ENCODE results near the gene STOML3.

DNA sequence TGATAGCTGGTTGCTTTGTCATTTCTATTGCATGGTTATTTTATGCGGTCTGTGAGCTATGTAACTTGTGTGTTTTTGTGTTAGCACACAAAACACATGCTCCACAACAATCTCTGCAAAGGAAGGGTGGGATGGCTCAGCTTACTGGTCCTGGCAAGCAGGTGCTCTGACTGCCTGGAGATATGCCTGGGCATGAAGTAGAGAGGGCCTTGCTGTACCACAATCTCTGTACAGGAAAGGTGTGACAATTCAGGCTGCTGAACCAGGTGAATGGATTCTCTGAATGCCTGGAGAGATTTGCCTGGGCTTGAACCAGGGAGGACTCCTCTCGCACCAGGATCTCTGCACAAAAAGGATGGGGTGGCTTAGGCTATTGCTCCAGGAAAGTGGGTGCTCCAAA, 69.5 kb downstream of the STOML3 start:
- no peak for TF ChIP-seq POLR2A (IDR thresholded peaks at IDR 0.05)
- TF ChIP-seq, protein P1, sequence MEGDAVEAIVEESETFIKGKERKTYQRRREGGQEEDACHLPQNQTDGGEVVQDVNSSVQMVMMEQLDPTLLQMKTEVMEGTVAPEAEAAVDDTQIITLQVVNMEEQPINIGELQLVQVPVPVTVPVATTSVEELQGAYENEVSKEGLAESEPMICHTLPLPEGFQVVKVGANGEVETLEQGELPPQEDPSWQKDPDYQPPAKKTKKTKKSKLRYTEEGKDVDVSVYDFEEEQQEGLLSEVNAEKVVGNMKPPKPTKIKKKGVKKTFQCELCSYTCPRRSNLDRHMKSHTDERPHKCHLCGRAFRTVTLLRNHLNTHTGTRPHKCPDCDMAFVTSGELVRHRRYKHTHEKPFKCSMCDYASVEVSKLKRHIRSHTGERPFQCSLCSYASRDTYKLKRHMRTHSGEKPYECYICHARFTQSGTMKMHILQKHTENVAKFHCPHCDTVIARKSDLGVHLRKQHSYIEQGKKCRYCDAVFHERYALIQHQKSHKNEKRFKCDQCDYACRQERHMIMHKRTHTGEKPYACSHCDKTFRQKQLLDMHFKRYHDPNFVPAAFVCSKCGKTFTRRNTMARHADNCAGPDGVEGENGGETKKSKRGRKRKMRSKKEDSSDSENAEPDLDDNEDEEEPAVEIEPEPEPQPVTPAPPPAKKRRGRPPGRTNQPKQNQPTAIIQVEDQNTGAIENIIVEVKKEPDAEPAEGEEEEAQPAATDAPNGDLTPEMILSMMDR (IDR thresholded peaks at IDR 0.05) = no peak

Measured in Peyer's patch (tissue), 4 donors.